Mesendoderm (in vitro differentiated cells): ENCODE data around the gene RMDN2.
A peak's percentile ranks its signal among the peaks of the same experiment; 100 is the strongest.

Experiments used
- DNase-seq: peaks from one replicate; pipeline ENCODE4 v3.0.0; 2013
- H2AK5ac ChIP-seq: 2 replicates; pipeline ENCODE4 v1.6.1; 2013; ENCODE audit warnings: low read length, inconsistent platforms
- H2BK120ac ChIP-seq: 2 replicates; pipeline ENCODE4 v1.6.1; 2013; ENCODE audit warnings: low read depth, mild to moderate bottlenecking, low read length, moderate library complexity, mixed read lengths
- H2BK15ac ChIP-seq: replicated peaks from 2 replicates; pipeline ENCODE4 v1.6.1; 2013; ENCODE audit warnings: low read depth, mild to moderate bottlenecking, moderate library complexity
- H2BK5ac ChIP-seq: 2 replicates; pipeline ENCODE4 v1.6.1; 2013; ENCODE audit warnings: low read length, inconsistent platforms
- H3K18ac ChIP-seq: 2 replicates; pipeline ENCODE4 v1.6.1; 2013; ENCODE audit warnings: mild to moderate bottlenecking, low read length, mixed read lengths
- H3K23ac ChIP-seq: one replicate; pipeline ENCODE4 v1.6.1; 2013; ENCODE audit warnings: low read length
- H3K27ac ChIP-seq: 2 replicates; pipeline ENCODE4 v1.5.1; 2013; ENCODE audit warnings: low read depth, mild to moderate bottlenecking, inconsistent platforms, low read length, moderate library complexity
- H3K27me3 ChIP-seq: 2 replicates; pipeline ENCODE4 v1.6.1; 2013; ENCODE audit warnings: low read length, control low read depth, mild to moderate bottlenecking, inconsistent platforms; ENCODE audit not compliant: insufficient read depth, poor library complexity
- H3K36me3 ChIP-seq: 2 replicates; pipeline ENCODE4 v1.6.1; 2013; ENCODE audit warnings: low read length, inconsistent platforms; ENCODE audit not compliant: control insufficient read depth, insufficient read depth
- H3K4ac ChIP-seq: one replicate; pipeline ENCODE4 v1.6.1; 2013; ENCODE audit warnings: low read depth, mild to moderate bottlenecking, low read length, moderate library complexity
- H3K4me1 ChIP-seq: 2 replicates; pipeline ENCODE4 v1.6.1; 2013; ENCODE audit warnings: low read depth, low read length, inconsistent platforms; ENCODE audit not compliant: control insufficient read depth
- H3K4me2 ChIP-seq: 2 replicates; pipeline ENCODE4 v1.6.1; 2013; ENCODE audit warnings: low read length
- H3K4me3 ChIP-seq: 2 replicates; pipeline ENCODE4 v1.5.1; 2013; ENCODE audit warnings: mild to moderate bottlenecking, low read length
- H3K56ac ChIP-seq: one replicate; pipeline ENCODE4 v1.6.1; 2013; ENCODE audit warnings: low read length
- H3K79me1 ChIP-seq: 2 replicates; pipeline ENCODE4 v1.6.1; 2013; ENCODE audit warnings: low read length, inconsistent platforms
- H3K79me2 ChIP-seq: 2 replicates; pipeline ENCODE4 v1.6.1; 2013; ENCODE audit warnings: mild to moderate bottlenecking, low read length; ENCODE audit not compliant: control insufficient read depth, insufficient read depth
- H3K9ac ChIP-seq: 2 replicates; pipeline ENCODE4 v1.6.1; 2013; ENCODE audit warnings: low read length, inconsistent platforms
- H4K5ac ChIP-seq: one replicate; pipeline ENCODE4 v1.6.1; 2013; ENCODE audit warnings: low read length
- H4K8ac ChIP-seq: one replicate; pipeline ENCODE4 v1.6.1; 2013; ENCODE audit warnings: low read depth, mild to moderate bottlenecking, control low read depth, low read length, moderate library complexity
- WGBS: extraction: QIAGEN DNeasy Blood & Tissue Kit; methylation state at CpG from one replicate; pipeline ENCODE4 v1.1.7; 2013; ENCODE audit warnings: low lambda C conversion rate, missing lambda C conversion rate; ENCODE audit not compliant: insufficient coverage; ENCODE audit errors: extremely low coverage; 5-methylcytosine and 5-hydroxymethylcytosine counted together

The RMDN2 gene

DNA sequence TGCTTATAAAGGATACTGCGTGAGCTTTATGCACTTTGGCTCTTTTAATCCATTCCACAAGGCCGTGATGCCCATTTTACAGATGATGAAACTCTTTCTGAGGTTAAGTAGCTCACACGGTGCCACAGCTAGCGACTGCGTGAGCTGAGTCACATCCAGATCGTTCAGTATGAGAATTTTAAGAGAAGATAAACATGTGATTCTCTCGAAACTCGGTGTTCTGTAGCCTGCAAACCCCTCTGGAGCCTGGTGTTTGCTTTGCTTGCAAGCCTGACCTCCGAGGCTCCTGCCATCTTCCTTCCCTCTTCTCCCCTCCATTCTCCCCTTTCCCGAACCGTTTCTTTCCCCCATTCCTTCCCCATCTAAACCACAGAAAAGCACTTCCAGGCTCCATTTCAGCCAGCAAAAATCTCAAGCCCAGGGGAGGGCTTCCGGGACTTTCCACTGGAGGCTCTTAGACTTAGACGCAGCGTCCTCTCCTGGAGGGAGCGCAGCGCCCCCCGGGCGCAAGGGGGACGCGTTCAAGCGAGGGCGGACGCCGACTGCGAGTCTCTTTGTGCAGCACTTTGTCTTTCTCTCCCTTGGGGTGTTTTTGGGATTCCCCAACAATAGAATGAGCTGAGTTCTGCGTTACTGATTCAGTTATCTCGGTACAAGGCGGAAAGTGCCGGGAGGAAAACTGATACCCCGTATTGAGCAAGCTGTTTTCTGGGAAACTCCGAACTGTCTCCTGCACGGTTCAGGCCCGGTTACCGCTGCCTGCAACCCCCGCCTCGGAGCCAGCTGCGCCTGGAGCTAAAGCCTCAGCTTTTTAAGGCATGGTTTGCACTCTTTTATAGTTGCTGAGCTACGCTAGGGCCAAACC is 112.9 kb downstream of the RMDN2 start:
- Histone ChIP-seq H3K23ac (no peak overlapping the region), H3K79me2 (no peaks in the 10 kb centered on the region), H3K4ac (no peak overlapping the region), H3K4me1 (no peaks in the 10 kb centered on the region), H2BK15ac (no peak overlapping the region), H2BK120ac (no peak overlapping the region), H3K27me3 (no peaks in the 10 kb centered on the region), H3K9ac (peak overlapping the region; percentile 58), H3K4me2 (peak overlapping the region; percentile 57), H2AK5ac (no peak overlapping the region), H3K4me3 (no peak overlapping the region), H4K8ac (no peak overlapping the region), H3K27ac (no peak overlapping the region), H3K18ac (no peak overlapping the region), H3K79me1 (no peaks in the 10 kb centered on the region), H3K36me3 (no peaks in the 10 kb centered on the region), H3K56ac (peak overlapping the region; percentile 75), H4K5ac (no peak overlapping the region), H2BK5ac (no peak overlapping the region)
- peak; percentile 70 for DNase-seq
- 100% methylated on average over 2 of the region's 38 CpGs for WGBS

DNA sequence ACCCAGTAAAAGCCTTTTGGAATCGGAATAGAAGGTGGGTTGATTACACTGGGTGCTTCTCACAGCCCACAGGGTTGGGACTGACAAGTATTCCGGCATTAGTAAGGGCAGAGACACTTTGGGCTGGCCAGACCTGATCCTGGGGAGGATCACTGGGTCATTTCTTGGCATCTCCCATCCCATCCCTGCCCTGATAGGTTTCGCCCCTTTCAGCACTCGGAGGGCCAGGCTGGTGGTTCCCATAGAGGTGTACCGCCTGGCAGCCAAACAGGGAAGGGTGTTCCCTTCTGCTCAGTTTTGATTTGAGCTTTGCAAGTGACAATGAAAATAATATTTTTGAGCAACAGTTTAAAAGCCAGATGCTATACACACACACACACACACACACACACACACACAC is 113.6 kb downstream of the RMDN2 start:
- H3K27ac ChIP-seq = no peak overlapping the region
- no peak overlapping the region for H3K4me3 ChIP-seq
- H3K79me2 ChIP-seq = no peaks in the 10 kb centered on the region
- no peaks in the 10 kb centered on the region for H3K36me3 ChIP-seq
- no peak overlapping the region for H2BK15ac ChIP-seq
- no peak overlapping the region for H2BK5ac ChIP-seq
- no peak overlapping the region for H3K4me2 ChIP-seq
- no peak overlapping the region for H3K23ac ChIP-seq
- H4K5ac ChIP-seq = no peak overlapping the region
- no peak overlapping the region for H2AK5ac ChIP-seq
- no CpG with 5 or more reads among the region's 5 CpGs for WGBS
- H3K27me3 ChIP-seq = no peaks in the 10 kb centered on the region
- H4K8ac ChIP-seq = no peak overlapping the region
- H3K4me1 ChIP-seq = no peaks in the 10 kb centered on the region
- H2BK120ac ChIP-seq = no peak overlapping the region
- H3K18ac ChIP-seq = no peak overlapping the region
- no peak overlapping the region for H3K9ac ChIP-seq
- H3K4ac ChIP-seq = no peak overlapping the region
- no peak for DNase-seq
- no peaks in the 10 kb centered on the region for H3K79me1 ChIP-seq
- no peak overlapping the region for H3K56ac ChIP-seq

DNA sequence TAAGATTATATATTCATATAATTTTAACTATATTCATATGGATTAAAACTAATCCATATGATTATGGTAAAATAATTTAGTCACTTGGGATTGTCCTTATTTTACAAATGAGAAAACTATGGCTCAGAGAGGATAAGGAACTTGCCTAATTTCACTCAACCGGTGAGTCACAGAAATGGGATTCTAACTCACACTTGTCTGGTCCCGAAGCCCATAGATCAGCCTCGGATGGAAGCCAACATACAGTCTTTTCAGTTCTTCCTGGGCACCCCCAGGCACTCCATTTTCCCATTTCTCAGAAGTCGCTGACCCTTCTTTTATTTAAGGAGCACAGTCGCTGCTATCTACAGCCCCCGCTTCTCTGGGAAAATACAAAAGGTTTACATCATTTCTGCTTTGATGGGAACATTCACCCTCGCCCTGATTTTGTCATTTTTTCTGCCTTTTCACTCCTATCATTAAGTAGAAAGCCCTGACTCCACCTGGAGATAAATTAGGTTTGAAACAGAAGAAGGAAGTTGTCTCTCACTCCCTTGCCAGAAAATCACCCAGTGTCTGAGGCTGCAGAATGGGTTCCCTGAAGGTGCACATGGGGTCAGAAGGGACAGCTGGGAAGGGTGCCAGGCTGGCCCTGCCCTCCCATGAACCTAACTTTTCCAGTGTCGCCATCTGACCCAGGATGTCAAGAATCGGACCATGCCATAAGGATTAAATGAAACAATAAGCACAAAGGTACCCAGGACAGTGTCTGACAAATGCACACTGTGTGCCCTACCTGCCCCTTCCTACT is 114.2 kb downstream of the RMDN2 start:
- no peaks in the 10 kb centered on the region for H3K79me2 ChIP-seq
- H2AK5ac ChIP-seq = no peak overlapping the region
- no peak overlapping the region for H3K18ac ChIP-seq
- H3K27me3 ChIP-seq = no peaks in the 10 kb centered on the region
- H2BK15ac ChIP-seq = no peak overlapping the region
- H2BK5ac ChIP-seq = no peak overlapping the region
- H2BK120ac ChIP-seq = no peak overlapping the region
- H3K9ac ChIP-seq = no peak overlapping the region
- no peak overlapping the region for H4K8ac ChIP-seq
- H3K36me3 ChIP-seq = no peaks in the 10 kb centered on the region
- H4K5ac ChIP-seq = no peak overlapping the region
- H3K56ac ChIP-seq = no peak overlapping the region
- no peak overlapping the region for H3K4me3 ChIP-seq
- no peak overlapping the region for H3K4ac ChIP-seq
- no peaks in the 10 kb centered on the region for H3K4me1 ChIP-seq
- no peaks in the 10 kb centered on the region for H3K79me1 ChIP-seq
- H3K23ac ChIP-seq = no peak overlapping the region
- no CpG with 5 or more reads among the region's 9 CpGs for WGBS
- no peak overlapping the region for H3K27ac ChIP-seq
- no peak for DNase-seq
- no peak overlapping the region for H3K4me2 ChIP-seq

DNA sequence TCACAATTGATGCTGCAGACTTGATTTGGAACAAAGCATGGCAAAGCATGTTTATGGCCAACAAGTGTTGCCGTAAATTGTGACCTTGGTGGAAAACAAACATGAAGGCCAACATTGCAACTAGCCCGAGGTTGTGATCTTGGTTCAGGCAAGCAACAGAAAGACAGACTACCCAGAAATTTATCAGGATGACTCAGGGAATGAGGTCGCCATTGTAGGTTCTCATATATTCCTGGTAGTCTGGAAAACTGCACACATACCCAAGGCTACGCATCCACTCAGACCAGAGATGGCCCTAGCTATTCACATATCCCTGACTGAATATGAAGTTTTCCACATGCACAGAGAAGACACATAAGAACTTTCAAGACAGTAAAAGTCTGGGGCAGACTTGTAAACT is 120.7 kb downstream of the RMDN2 start:
- H3K23ac ChIP-seq = no peak overlapping the region

DNA sequence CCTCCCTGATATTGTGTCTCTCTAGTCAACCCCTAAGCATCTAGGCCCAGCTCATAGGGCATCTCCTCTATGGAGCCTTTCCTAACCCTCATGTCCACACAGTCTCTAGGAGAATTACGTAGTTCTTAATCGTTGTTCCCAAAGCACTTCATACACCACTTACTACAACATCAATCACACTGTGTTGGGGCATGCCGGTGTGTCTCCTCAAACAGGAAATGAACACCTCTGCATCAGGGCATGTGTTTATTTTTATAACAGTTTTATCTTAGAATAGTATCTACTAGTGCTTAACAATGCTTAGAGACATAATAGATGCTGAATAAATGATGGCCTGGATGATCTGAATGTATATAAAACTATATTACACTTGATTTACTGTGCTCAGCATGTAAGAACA is 131.1 kb downstream of the RMDN2 start:
- no CpG with 5 or more reads among the region's 3 CpGs for WGBS
- no peak overlapping the region for H2AK5ac ChIP-seq
- H4K5ac ChIP-seq = no peak overlapping the region
- no peak overlapping the region for H2BK5ac ChIP-seq
- no peaks in the 10 kb centered on the region for H3K36me3 ChIP-seq
- no peaks in the 10 kb centered on the region for H3K79me1 ChIP-seq
- no peak overlapping the region for H3K27ac ChIP-seq
- H3K9ac ChIP-seq = no peak overlapping the region
- H3K56ac ChIP-seq = no peak overlapping the region
- H3K18ac ChIP-seq = no peak overlapping the region
- no peak overlapping the region for H3K4ac ChIP-seq
- H3K4me1 ChIP-seq = no peaks in the 10 kb centered on the region
- H3K23ac ChIP-seq = no peak overlapping the region
- H3K79me2 ChIP-seq = no peaks in the 10 kb centered on the region
- H3K27me3 ChIP-seq = no peaks in the 10 kb centered on the region
- H3K4me3 ChIP-seq = no peak overlapping the region
- no peak overlapping the region for H3K4me2 ChIP-seq
- DNase-seq = no peak
- no peak overlapping the region for H2BK15ac ChIP-seq
- no peak overlapping the region for H4K8ac ChIP-seq
- H2BK120ac ChIP-seq = no peak overlapping the region

More for the DNA sequence above, 120.7 kb downstream of the RMDN2 start:
- Histone ChIP-seq H3K56ac (no peak overlapping the region), H3K4me3 (no peak overlapping the region), H2BK120ac (no peak overlapping the region), H3K18ac (no peak overlapping the region), H3K79me1 (no peaks in the 10 kb centered on the region), H4K8ac (no peak overlapping the region), H3K9ac (no peak overlapping the region), H3K36me3 (no peaks in the 10 kb centered on the region), H2BK15ac (no peak overlapping the region), H3K27ac (no peak overlapping the region), H4K5ac (no peak overlapping the region), H3K27me3 (no peaks in the 10 kb centered on the region), H3K79me2 (no peaks in the 10 kb centered on the region), H2AK5ac (no peak overlapping the region), H2BK5ac (no peak overlapping the region), H3K4me2 (no peak overlapping the region), H3K4ac (no peak overlapping the region), H3K4me1 (no peaks in the 10 kb centered on the region)
- no peak for DNase-seq
- no CpG with 5 or more reads among the region's 4 CpGs for WGBS
